Coronary artery (tissue), 2 donors: ENCODE measurements around the gene ABCF3.
"Not testable (repeated sequence)": the region's sequence is repeated elsewhere in the genome, so short reads cannot be mapped to it uniquely, and the experiment has no call there.

Experiments used
- DNase-seq: peaks from one replicate; pipeline ENCODE4 v3.0.0-alpha.2; 2017; ENCODE audit warnings: low spot score
- H3K27ac ChIP-seq, 2 donors: fragments of 200-600 bp; sonication (generic); one replicate each; pipeline ENCODE4 v1.5.1; 2016 to 2019
- H3K4me3 ChIP-seq: fragments of 200-600 bp; sonication (generic); 2 replicates; pipeline ENCODE4 v1.5.1; 2016; ENCODE audit warnings: mild to moderate bottlenecking, moderate library complexity
- CTCF ChIP-seq: fragments of 200-600 bp; sonication (generic); IDR thresholded peaks from one replicate; pipeline ENCODE4 v1.5.1; 2019; ENCODE audit warnings: antibody characterized with exemption

The ABCF3 gene

GRCh38 chr3:184145751-184146270 is 40.2 kb upstream of the ABCF3 start:
- Histone ChIP-seq H3K27ac (no peak overlapping the region), H3K4me3 (no peak overlapping the region)
- no peak for DNase-seq
- no peak for TF ChIP-seq CTCF

- Histone ChIP-seq H3K27ac (no peak overlapping the region), H3K4me3 (no peak overlapping the region)
- TF ChIP-seq CTCF, result no peak
- no peak for DNase-seq
These were observed 37.9 kb upstream of the ABCF3 start for GRCh38 chr3:184148076-184148475.

GRCh38 chr3:184149123-184149522 is 36.9 kb upstream of the ABCF3 start:
- no peak for TF ChIP-seq CTCF
- no peak overlapping the region for H3K27ac ChIP-seq
- DNase-seq, result no peak
- no peak overlapping the region for H3K4me3 ChIP-seq

DNA sequence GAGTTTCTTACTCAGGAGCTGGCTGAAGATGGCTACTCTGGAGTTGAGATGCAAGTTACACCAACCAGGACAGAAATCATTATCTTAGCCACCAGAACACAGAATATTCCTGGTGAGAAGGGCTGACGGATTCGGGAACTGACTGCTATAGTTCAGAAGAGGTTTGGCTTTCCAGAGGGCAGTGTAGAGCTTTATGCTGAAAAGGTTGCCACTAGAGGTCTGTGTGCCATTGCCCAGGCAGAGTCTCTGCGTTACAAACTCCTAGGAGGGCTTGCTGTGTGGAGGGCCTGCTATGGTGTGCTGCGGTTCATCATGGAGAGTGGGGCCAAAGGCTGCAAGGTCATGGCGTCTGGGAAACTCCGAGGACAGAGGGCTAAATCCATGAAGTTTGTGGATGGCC is 36.2 kb upstream of the ABCF3 start:
- not testable (repeated sequence) for DNase-seq, H3K4me3 ChIP-seq, H3K27ac ChIP-seq

DNA sequence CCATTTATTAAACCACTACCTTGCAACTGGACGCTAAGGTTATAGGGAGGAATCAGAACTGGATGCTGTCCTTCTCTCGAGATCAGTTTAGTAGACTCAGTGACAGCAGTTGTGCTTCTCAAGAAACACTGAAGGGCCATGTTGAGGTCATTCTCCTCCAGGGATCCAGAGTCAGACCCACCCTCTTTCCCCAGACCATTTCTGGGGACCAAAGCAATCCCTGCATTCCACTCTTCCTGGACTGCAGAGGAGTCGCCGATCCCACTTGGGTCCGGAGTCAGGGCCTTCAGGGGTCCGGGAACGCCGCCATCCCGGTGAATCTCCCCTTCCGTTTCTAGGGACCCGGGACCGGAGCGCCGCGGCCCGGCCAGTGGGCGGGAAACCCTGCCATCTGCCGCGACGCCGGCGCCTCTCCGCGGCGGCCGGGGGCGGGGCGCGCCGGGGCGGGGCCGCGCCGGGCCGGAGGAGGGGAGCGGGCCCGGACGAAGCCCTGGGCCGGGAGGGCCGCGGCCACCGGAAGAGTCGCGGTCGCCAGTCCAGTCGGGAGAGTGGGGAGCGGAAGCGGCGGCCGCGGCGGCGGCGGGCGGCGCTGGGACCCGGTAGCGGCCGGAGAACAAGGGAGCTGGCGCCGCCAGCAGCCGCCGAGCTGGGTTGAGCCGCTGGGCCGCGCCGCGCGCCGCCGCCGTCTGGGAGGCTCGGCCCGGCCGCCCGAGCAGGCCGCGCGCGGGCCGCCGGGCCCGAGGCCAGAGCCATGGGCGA is 30.9 kb upstream of the ABCF3 start, which contains the start of gene DVL3:
DVL3 (plus strand) TSS at position 493 of the 759 bp plus-strand sequence; CDS start at position 752, 259 bp downstream.
- Histone ChIP-seq H3K27ac (peak within 1 kb of the TSS; percentile 89 to 91), H3K4me3 (peak within 1 kb of the TSS; percentile 82)
- TF ChIP-seq CTCF, result no peak
- no peak for DNase-seq

DNA sequence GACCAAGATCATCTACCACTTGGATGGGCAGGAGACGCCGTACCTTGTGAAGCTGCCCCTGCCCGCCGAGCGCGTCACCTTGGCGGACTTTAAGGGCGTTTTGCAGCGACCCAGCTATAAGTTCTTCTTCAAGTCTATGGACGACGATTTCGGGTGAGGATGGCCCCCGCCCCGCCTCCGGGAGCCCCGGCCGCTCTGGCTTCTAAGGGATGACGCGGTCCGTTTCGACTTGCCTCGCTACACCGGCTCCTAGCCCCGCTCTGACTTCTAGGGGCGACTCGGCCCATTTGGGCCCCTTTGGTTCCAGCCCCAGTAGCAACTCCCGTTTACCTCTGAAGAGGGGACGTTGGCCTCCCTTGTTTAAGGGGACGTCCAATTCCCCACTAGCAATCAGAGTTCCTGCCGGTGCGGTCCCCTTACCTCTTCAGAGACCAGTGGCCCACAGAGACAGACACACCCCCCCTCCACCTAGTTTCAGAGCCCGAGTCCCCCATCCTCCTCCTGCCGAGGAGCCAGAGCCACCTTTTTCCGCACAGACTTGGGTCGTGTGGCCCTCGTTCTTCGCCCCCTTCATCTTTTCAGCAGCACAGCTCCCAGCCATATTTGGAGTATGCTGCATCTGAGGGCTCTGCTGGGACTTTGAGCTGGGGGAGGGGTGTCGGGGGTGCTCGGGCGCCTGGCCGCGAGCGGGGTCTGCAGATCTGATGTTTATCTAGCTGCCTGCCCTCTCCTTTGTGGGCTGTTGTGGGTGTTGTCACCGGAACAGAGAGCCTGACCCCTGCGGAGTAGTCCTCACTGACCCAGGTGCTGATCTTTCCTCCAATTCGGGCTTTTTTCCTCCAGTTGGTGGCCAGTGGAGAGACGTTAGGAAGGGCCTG is 30.1 kb upstream of the ABCF3 start:
- DNase-seq, result no peak
- Histone ChIP-seq H3K4me3 (peak overlapping the region; percentile 82), H3K27ac (peak overlapping the region; percentile 89 to 91)
- TF ChIP-seq CTCF, result no peak

GRCh38 chr3:184156522-184156955 is 29.5 kb upstream of the ABCF3 start:
- no peak for DNase-seq
- no peak for TF ChIP-seq CTCF
- H3K4me3 ChIP-seq, result peak overlapping the region; percentile 82
- H3K27ac ChIP-seq, result peak overlapping the region; percentile 89 to 91
